Measurements from ENCODE around the gene SEMA4D.

- TF ChIP-seq CTCF (IDR thresholded peaks at IDR 0.05; ENCODE audit: insufficient read depth, low read length) (no peak), GABPA (IDR thresholded peaks at IDR 0.05; ENCODE audit: low read depth) (no peak), POLR2AphosphoS5 (IDR thresholded peaks at IDR 0.05; ENCODE audit: low read depth) (no peak)
Observed at GRCh38 chr9:89530726-89531125, 32.8 kb upstream of the SEMA4D start.

All from HL-60 (cell line).